HFFc6 (cell line): ENCODE data around the gene MYADML2. TPM values are rescaled to one million over a fixed set of nuclear protein-coding genes. Genes with fewer than 3 reads are reported as not detected.

ENCODE experiments used
- DNase-seq: peaks from one replicate; pipeline ENCODE4 v3.0.0-alpha.2; 2018
- H3K27ac Mint-ChIP-seq: 2 replicates; pipeline ENCODE4 v1.8.0; 2020; ENCODE audit warnings: mild to moderate bottlenecking, mixed read lengths
- H3K27me3 Mint-ChIP-seq: 2 replicates; pipeline ENCODE4 v1.8.0; 2021; ENCODE audit warnings: mild to moderate bottlenecking, moderate library complexity, mixed read lengths; ENCODE audit not compliant: insufficient read depth
- H3K36me3 Mint-ChIP-seq: 2 replicates; pipeline ENCODE4 v1.8.0; 2021; ENCODE audit warnings: low read depth, mixed read lengths
- H3K4me1 Mint-ChIP-seq: 2 replicates; pipeline ENCODE4 v1.8.0; 2020; ENCODE audit warnings: low read depth, mixed read lengths
- H3K4me3 Mint-ChIP-seq: 2 replicates; pipeline ENCODE4 v1.8.0; 2020; ENCODE audit warnings: mild to moderate bottlenecking, moderate library complexity, mixed read lengths
- H3K9me3 Mint-ChIP-seq: 2 replicates; pipeline ENCODE4 v1.8.0; 2020; ENCODE audit warnings: mild to moderate bottlenecking, mixed read lengths
- total RNA-seq, 6 experiments: library from RNA; stranded (reverse); fragmentation: NEBNext Ultra II Directional; extraction: Animal tissue kit (Norgen Biotek cat#: 25700); gene quantifications; 2 replicates in 1 of 6; 3 replicates in 5 of 6; pipeline ENCODE4 v1.2.3, GENCODE V29; 2021
- TF ChIP-seq, protein P1 (sequence below): fragments of 200-600 bp; sonication (generic); IDR thresholded peaks from 2 replicates; pipeline ENCODE4 v1.5.0; 2021; ENCODE audit warnings: antibody characterized with exemption, mild to moderate bottlenecking

The MYADML2 gene
- total RNA-seq, 6 experiments from 2014 or later = not detected

DNA sequence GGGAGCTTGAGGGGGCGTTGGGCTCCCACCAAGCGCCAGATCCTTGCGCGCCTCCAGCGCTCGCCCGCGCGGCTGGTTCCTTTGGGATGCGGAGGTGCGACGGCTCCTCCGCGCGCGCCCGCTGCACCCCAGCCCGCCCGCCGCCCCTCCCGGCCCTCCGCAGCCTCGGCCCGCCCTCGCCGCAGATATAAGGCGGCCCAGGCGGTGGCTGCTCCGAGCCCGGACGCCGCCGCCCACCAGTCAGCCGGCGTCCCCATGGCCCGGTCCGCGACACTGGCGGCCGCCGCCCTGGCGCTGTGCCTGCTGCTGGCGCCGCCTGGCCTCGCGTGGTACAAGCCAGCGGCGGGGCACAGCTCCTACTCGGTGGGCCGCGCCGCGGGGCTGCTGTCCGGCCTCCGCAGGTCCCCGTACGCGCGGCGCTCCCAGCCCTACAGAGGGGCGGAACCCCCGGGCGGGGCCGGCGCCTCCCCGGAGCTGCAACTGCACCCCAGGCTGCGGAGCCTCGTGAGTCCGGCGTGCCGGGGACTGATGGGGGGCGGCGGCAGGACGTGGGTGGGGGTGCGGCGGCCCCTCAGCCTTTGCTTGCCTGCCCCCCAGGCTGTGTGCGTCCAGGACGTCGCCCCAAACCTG, 44.9 kb downstream of the MYADML2 start, which contains the start of gene NPB:
NPB (plus strand) TSS at position 216 of the 630 bp plus-strand sequence; CDS start at position 256, 40 bp downstream.
- peaks cover 26% of the 10 kb centered on the region for H3K4me1 Mint-ChIP-seq
- peaks cover 17% of the 10 kb centered on the region for H3K36me3 Mint-ChIP-seq
- DNase-seq = no peak
- H3K27ac Mint-ChIP-seq = no peak within 1 kb of the TSS; the same call in 1 of the 2 replicates
- H3K9me3 Mint-ChIP-seq = no peaks in the 10 kb centered on the region
- TF ChIP-seq, protein P1, sequence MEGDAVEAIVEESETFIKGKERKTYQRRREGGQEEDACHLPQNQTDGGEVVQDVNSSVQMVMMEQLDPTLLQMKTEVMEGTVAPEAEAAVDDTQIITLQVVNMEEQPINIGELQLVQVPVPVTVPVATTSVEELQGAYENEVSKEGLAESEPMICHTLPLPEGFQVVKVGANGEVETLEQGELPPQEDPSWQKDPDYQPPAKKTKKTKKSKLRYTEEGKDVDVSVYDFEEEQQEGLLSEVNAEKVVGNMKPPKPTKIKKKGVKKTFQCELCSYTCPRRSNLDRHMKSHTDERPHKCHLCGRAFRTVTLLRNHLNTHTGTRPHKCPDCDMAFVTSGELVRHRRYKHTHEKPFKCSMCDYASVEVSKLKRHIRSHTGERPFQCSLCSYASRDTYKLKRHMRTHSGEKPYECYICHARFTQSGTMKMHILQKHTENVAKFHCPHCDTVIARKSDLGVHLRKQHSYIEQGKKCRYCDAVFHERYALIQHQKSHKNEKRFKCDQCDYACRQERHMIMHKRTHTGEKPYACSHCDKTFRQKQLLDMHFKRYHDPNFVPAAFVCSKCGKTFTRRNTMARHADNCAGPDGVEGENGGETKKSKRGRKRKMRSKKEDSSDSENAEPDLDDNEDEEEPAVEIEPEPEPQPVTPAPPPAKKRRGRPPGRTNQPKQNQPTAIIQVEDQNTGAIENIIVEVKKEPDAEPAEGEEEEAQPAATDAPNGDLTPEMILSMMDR = no peak
- peak within 1 kb of the TSS; percentile 25; the same call in 1 of the 2 replicates for H3K4me3 Mint-ChIP-seq
- H3K27me3 Mint-ChIP-seq = peaks cover 7% of the 10 kb centered on the region

DNA sequence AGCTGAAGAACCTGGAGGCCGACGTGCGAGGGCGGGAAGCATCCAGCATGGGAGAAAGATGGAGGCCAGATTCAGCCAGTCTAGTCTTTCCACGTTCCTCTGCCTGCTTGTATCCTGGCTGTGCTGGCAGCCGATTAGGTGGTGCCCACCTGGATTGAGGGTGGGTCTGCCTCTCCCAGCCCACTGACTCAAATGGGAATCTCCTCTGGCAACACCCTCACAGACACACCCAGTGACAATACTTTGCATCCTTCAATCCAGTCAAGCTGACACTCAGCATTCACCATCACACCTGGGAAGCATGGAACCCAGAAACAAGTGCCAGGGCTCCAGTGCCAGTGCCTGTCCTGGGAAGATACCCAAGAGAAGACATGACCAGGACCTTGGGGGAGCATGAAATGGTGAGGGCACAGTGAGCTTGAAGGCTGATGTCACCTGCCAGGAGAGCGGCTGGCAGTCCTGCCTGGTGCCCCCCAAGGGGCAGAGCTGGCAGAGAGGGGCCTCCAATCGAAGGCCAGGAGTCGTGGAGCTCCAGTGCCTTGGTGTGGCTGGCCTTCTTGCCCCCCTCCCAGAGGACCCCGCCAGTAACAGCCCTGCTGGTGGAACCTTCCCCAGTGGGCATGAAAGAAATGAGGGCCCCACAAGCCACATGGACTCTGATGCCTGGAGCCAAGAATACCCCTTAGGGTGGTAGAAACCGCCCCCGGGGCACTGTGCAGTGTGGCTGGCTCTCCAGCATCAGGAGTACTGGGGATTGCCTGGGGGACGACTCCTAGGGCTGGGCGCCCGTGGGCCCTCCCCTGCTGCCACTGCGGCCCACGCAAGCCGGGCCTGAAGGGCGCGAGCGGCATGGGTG, 45.6 kb downstream of the MYADML2 start:
- Mint-ChIP-seq H3K4me1 (peaks cover 26% of the 10 kb centered on the region), H3K27ac (no peak overlapping the region; the same call in 1 of the 2 replicates), H3K36me3 (peaks cover 17% of the 10 kb centered on the region), H3K4me3 (peak overlapping the region; percentile 44; the same call in 1 of the 2 replicates), H3K9me3 (no peaks in the 10 kb centered on the region), H3K27me3 (peaks cover 7% of the 10 kb centered on the region)
- TF ChIP-seq, protein P1 = no peak
- no peak for DNase-seq

DNA sequence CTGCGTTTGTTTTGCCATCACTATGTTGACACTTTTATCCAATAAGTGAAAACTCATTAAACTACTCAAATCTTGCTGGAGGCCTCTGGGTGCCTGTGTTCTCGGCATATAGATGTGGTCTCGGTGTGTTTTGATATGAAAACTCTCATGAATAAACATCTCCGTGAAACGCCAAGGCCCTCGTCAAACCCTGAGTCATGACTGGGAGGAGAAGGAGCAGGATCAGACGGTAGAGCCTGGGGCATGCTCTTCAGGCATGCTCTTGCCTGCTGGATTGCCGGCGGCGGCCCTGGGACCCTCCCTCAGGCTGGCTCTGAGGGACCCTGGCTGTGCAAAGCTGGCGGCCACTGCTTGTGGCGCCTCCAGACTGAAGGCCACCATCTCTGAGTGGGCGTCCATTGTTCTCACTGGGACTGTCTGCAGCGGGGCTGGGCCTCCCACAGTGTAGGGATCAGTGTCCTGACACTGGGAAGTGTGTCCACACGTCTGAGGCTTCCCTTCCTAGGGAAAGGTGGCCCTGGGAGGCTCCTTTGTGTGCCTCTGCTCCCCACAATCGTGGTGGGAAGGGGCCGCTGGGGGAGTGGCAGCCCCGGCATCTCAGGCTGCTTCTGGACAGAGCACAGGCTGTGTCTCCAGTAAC, 46.7 kb downstream of the MYADML2 start:
- no peak for DNase-seq
- no peak overlapping the region for H3K4me3 Mint-ChIP-seq
- H3K4me1 Mint-ChIP-seq = peaks cover 26% of the 10 kb centered on the region
- H3K9me3 Mint-ChIP-seq = no peaks in the 10 kb centered on the region
- TF ChIP-seq, protein P1 = no peak
- H3K27ac Mint-ChIP-seq = peak overlapping the region; percentile 51
- H3K27me3 Mint-ChIP-seq = peaks cover 7% of the 10 kb centered on the region
- peaks cover 17% of the 10 kb centered on the region for H3K36me3 Mint-ChIP-seq

DNA sequence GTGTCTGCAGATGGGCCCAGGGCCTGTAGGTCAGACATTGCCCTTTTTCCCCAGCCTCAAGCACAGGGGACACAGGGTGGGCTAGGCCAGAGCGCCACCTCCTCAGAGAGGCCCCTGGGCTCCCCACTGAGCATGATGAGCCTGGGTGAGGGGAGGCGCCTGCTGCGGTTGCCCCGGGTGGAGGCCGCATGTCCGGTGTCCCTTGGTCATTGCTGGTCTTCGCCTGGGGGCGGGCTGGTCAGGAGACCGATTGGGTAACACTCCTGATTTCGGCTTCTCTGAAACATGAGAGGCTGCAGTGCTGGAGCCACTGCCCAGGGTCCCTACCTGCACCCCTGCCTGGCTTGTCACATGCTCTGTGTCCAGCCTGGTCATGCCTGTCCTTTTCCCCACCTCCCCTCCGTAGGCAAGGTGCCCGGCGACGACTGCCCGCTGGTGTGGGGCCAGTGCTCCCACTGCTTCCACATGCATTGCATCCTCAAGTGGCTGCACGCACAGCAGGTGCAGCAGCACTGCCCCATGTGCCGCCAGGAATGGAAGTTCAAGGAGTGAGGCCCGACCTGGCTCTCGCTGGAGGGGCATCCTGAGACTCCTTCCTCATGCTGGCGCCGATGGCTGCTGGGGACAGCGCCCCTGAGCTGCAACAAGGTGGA, 47.4 kb downstream of the MYADML2 start:
- TF ChIP-seq, protein P1 = no peak
- H3K27me3 Mint-ChIP-seq = peaks cover 7% of the 10 kb centered on the region
- peak overlapping the region; percentile 92 for H3K27ac Mint-ChIP-seq
- H3K4me1 Mint-ChIP-seq = peaks cover 26% of the 10 kb centered on the region
- H3K9me3 Mint-ChIP-seq = no peaks in the 10 kb centered on the region
- no peak overlapping the region for H3K4me3 Mint-ChIP-seq
- DNase-seq = no peak
- peaks cover 17% of the 10 kb centered on the region for H3K36me3 Mint-ChIP-seq

DNA sequence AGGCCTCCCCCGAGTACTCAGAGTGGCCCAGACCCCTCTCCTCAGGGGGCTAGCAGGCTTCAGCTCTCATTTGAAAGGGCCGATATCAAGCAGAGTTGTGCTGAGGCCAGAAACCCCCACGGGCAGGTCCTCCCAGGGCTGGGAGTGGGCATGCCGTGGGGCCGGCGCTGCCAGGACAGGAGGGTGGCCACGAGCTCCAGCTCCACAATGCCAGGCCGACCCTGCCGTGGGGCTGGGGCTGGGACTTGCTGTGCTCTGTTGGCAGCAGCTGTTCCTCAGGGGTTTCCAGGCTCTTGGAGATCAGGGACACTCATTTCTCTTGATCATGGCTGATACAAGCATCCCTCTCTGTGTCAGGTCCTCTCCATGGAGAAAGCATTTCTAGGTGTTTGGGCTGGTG, 48.1 kb downstream of the MYADML2 start:
- peak overlapping the region; percentile 92 for H3K27ac Mint-ChIP-seq
- peaks cover 26% of the 10 kb centered on the region for H3K4me1 Mint-ChIP-seq
- H3K9me3 Mint-ChIP-seq = no peaks in the 10 kb centered on the region
- TF ChIP-seq, protein P1 = no peak; the same call in 1 of the 2 replicates
- H3K36me3 Mint-ChIP-seq = peaks cover 17% of the 10 kb centered on the region
- DNase-seq = no peak
- peak overlapping the region; percentile 68 for H3K4me3 Mint-ChIP-seq
- H3K27me3 Mint-ChIP-seq = peaks cover 7% of the 10 kb centered on the region
